IPS-20b (cell line): ENCODE data around the gene IGFBP3.

ENCODE experiments used
- H3K27ac ChIP-seq: one replicate; pipeline ENCODE4 v1.5.1; 2013; ENCODE audit warnings: low read length
- H3K27me3 ChIP-seq: 2 replicates; pipeline ENCODE4 v1.6.1; 2013; ENCODE audit warnings: mild to moderate bottlenecking, low read length, inconsistent platforms; ENCODE audit not compliant: insufficient read depth
- H3K36me3 ChIP-seq: 2 replicates; pipeline ENCODE4 v1.6.1; 2013; ENCODE audit warnings: low read depth, mild to moderate bottlenecking, inconsistent platforms, low read length, moderate library complexity; ENCODE audit not compliant: insufficient read depth
- H3K4me1 ChIP-seq: 2 replicates; pipeline ENCODE4 v1.6.1; 2013; ENCODE audit warnings: mild to moderate bottlenecking, control low read depth, inconsistent platforms, low read length, moderate library complexity; ENCODE audit not compliant: insufficient read depth
- H3K4me3 ChIP-seq: 2 replicates; pipeline ENCODE4 v1.5.1; 2013; ENCODE audit warnings: mild to moderate bottlenecking, low read length, inconsistent platforms
- H3K9ac ChIP-seq: 2 replicates; pipeline ENCODE4 v1.6.1; 2013; ENCODE audit warnings: low read depth, mild to moderate bottlenecking, inconsistent platforms, low read length, moderate library complexity
- H3K9me3 ChIP-seq: 2 replicates; pipeline ENCODE4 v1.6.1; 2013; ENCODE audit warnings: mild to moderate bottlenecking, low read depth, low read length, inconsistent platforms; ENCODE audit not compliant: insufficient read depth

Gene IGFBP3

DNA sequence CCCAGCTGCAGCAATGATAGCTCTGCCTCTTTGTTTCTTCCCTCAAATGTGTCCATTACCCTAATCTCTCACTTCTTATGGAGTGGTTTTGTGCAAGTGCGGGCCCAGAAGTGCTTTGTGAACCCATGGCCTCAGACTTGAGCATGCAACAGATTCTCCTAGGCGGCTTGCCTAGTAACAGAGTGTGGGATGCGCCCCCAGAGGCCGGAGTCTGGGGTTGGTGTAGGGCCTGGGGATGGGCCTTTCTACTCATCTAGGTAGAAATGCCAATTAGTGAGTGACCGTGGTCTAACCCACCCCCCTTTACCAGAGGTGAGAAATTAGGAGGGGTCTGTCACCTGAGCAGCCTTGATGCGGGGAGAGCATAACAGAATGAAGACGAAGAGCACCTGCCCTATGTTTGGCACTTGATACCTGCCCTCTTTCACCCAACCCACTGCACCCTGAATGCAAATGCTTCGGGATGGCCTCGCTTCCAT is 39.8 kb downstream of the IGFBP3 start:
- H3K9me3 ChIP-seq: peaks cover 26% of the 10 kb centered on the region
- H3K4me3 ChIP-seq: no peak overlapping the region
- H3K4me1 ChIP-seq: no peaks in the 10 kb centered on the region; the same call in 1 of the 2 replicates
- no peak overlapping the region for H3K27ac ChIP-seq
- H3K27me3 ChIP-seq: peaks cover 6% of the 10 kb centered on the region
- no peaks in the 10 kb centered on the region for H3K36me3 ChIP-seq
- no peak overlapping the region for H3K9ac ChIP-seq

DNA sequence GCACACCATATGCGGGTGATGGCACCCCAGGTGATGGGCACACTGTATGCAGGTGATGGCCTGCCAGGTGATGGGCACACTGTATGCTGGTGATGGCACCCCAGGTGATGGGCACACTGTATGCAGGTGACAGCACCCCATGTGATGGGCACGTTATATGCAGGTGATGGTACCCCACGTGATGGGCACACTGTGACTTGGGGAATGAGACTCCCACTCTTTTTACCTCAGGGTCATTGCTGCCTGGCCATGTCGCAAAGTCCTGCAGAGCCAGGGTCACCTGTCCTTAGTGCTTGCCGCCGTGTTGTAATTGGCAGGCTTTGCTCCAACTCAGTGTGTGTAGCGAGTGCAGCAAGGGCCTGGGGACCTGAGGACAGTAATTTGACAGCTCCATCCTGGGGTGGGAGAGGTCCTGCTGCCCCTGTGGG is 40.6 kb downstream of the IGFBP3 start:
- H3K27me3 ChIP-seq: peaks cover 4% of the 10 kb centered on the region; the same call in 1 of the 2 replicates
- H3K4me3 ChIP-seq: no peak overlapping the region
- H3K9ac ChIP-seq: no peak overlapping the region
- H3K27ac ChIP-seq: no peak overlapping the region
- no peaks in the 10 kb centered on the region for H3K36me3 ChIP-seq
- H3K9me3 ChIP-seq: peaks cover 26% of the 10 kb centered on the region
- no peaks in the 10 kb centered on the region; the same call in 1 of the 2 replicates for H3K4me1 ChIP-seq

DNA sequence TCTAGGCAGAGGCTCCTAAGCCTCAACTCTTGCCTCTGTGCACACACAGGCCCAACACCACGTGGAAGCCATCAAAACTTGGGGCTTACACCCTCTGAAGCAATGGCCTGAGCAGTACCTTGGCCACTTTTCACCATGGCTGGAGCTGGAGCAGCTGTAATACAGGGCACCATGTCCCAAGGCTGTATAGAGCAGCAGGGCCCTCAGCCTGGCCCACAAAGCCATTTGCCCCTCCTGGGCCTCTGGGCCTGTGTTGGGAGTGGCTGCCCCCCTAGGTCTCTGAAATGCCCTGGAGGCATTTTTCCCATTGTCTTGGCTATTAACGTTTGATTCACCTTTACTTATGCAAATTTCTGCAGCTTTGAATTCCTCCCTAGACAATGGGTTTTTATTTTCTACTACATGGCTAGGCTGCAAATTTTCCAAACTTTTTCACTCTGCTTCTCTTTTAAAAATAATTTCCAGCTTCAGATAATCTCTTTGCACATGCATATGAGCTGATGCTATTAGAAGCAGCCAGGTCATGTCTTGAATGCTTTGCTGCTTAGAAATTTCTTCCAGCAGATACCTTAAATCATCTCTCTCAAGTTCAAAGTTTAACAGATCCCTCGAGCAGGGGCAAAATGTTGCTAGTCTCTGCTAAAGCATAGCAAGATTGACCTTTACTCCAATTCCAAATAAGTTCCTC is 42.5 kb downstream of the IGFBP3 start:
- Histone ChIP-seq H3K4me3 (no peak overlapping the region), H3K27me3 (no peaks in the 10 kb centered on the region), H3K9me3 (peaks cover 26% of the 10 kb centered on the region), H3K4me1 (no peaks in the 10 kb centered on the region; the same call in 1 of the 2 replicates), H3K9ac (no peak overlapping the region), H3K36me3 (no peaks in the 10 kb centered on the region), H3K27ac (no peak overlapping the region)

DNA sequence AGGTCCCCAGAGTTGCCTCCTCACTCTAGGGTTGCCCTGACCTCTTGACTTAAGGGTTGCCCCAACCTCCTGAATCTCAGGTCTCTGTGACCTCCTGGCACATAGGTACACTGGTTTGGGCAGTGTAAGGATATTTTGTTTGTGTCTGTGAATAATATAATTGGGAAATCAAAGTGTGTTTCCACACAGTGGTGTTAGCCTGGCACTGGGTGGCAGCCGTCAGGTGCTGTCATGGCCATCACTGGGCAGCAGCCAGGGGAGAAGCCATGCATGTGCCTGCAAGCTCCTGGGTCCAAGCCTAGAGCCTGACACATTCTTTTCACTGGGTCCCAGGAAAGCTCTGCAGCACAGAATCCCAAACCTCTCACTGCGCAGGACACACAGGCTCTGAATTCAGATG is 44.6 kb downstream of the IGFBP3 start:
- Histone ChIP-seq H3K27ac (no peak overlapping the region), H3K4me3 (no peak overlapping the region), H3K4me1 (no peaks in the 10 kb centered on the region), H3K9me3 (peaks cover 26% of the 10 kb centered on the region), H3K27me3 (no peaks in the 10 kb centered on the region), H3K36me3 (no peaks in the 10 kb centered on the region), H3K9ac (no peak overlapping the region)

DNA sequence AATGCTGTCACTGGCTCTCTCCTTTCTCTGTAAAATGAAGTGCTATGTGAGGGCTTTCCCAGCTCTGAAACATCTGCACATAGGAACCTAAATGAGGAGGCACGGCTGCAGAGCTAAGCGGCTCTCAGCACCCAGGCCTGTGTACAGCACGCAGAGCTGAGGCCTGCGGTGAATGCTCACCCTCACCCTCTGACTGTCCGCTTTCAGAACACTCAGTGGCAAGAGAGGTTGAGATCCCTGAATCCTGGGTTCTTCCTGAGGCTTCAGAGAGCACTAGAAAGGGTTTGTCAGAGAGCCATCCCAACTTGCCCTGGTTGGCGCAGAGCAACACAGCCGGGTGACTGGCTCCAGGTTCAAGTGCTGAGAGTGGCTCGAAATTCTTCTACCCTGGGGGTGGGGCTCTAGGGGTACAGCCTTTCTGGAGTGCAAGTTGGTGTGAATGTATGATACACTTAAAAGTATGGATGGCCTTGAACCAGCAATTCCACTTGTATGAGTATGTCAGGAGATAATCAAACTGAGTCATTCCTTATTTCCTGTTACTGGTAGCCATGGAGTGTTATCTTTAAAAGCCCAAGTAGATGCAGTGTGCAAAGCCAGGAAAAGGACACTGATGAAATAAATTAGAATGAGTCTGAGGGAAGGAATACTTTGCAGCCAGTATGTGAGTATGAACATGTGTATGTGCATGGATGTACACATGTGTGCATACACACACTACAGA is 46.5 kb downstream of the IGFBP3 start:
- Histone ChIP-seq H3K36me3 (no peaks in the 10 kb centered on the region), H3K27ac (no peak overlapping the region), H3K9ac (no peak overlapping the region), H3K27me3 (no peaks in the 10 kb centered on the region), H3K9me3 (peaks cover 26% of the 10 kb centered on the region), H3K4me1 (no peaks in the 10 kb centered on the region), H3K4me3 (no peak overlapping the region)

DNA sequence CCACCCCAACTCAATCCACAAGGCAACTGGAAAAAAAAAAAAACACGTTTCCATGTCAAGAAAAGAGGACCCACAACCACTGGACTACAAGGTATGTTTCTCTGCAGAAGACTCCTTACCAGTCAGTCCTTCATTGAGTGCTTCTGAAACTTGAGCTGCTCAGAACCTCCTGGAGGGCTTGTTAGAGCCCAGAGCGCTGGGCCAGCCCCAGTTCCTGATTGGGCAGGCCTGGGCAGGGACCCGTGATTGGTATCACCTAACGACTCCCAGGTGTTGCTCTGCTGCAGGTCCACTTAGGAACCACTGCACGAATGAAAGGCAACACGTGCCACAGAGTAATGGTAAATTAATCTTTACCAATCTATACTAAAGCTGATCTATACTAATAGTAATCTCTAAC is 47.7 kb downstream of the IGFBP3 start:
- peaks cover 16% of the 10 kb centered on the region for H3K9me3 ChIP-seq
- H3K4me3 ChIP-seq: no peak overlapping the region
- no peaks in the 10 kb centered on the region for H3K27me3 ChIP-seq
- no peaks in the 10 kb centered on the region for H3K36me3 ChIP-seq
- no peak overlapping the region for H3K9ac ChIP-seq
- no peaks in the 10 kb centered on the region for H3K4me1 ChIP-seq
- no peak overlapping the region for H3K27ac ChIP-seq

DNA sequence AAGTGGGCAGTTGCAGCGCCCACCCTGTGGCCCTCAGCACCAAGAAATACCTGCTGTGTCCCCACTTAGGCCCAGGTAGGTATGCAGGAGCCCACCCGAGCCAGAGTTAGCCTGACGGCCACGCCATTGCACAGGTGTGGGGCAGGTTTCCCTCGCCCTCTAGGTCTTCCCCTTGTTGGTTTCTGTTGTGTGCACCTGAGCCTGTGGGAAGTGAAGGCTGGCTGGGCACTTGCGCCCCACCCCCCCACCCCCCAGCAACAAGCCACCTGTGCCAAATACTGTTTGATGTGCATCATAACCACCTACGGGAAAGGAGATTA is 48.1 kb downstream of the IGFBP3 start, which contains the start of gene CCDC201:
Gene CCDC201 (minus strand): TSS at position 48 of the 320 bp plus-strand sequence. CDS start 75 bp downstream, outside the sequence.
- H3K4me1 ChIP-seq: no peaks in the 10 kb centered on the region
- no peak within 1 kb of the TSS for H3K27ac ChIP-seq
- no peak within 1 kb of the TSS for H3K4me3 ChIP-seq
- H3K9ac ChIP-seq: no peak within 1 kb of the TSS
- no peaks in the 10 kb centered on the region for H3K36me3 ChIP-seq
- peaks cover 12% of the 10 kb centered on the region for H3K9me3 ChIP-seq
- H3K27me3 ChIP-seq: no peaks in the 10 kb centered on the region

DNA sequence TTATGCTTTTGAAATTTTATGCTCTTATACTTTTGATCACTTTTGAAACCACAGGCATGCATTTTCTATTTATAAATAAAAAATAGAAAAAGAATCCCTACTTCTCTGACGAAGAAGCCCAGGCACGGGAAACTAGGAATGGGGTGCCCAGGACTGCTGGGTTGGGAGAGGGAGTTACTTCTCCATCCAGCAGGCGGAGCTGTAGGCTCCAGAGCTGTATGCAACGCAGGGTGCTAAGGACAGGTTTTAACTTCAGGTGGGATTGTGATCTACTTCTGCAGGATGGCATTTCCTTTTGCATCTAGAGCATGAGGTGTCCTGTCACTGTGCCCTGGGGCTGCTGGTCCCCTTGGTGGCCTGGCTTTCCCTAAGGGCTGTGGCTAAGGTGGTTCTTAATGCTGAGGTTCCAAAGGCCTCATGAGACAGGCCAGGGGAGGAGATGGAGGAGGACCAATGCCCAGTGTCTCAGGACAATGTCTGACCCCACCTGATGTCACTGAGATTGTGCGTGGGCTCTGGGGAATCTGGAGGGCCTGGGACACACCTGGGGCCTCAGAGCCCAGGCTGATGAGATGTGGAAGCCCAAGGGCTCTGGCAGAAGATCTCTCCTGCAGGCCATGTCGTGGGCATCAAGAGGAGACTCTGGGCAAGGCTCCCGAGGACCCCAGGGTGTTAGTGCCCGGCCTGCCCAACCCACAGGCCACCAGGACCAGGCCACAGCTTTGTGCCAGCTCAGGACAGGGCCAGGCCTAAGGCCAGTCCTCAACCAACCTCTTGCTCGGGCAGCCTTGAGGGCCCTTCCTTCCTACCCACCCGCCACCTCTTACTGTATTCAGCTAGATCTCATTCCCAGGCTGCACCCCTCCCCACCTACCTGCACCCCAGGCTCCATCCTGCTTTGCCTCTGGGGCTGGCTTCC is 48.7 kb downstream of the IGFBP3 start:
- Histone ChIP-seq H3K27ac (no peak overlapping the region), H3K36me3 (no peaks in the 10 kb centered on the region), H3K4me1 (no peaks in the 10 kb centered on the region), H3K4me3 (no peak overlapping the region), H3K9me3 (peaks cover 6% of the 10 kb centered on the region), H3K9ac (no peak overlapping the region), H3K27me3 (no peaks in the 10 kb centered on the region)

DNA sequence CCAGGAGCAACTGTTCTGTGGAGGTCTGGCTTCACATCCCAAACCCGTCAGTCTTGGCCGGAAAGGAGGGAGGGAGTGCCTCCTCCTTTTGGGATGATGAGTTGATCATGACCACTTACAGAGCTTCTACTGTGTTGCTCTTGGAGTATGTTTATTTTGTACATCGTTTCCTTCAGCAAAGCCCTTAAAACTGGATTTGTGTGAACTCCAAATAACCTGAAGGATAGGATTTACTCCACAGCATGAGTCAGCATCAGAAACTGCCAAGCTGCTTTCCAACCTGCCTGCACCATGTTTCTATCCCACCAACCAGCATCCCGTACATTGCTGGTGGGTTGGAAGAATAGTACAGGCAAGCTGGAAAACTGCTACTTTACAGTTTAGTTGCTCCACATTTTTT is 51.6 kb downstream of the IGFBP3 start:
- no peaks in the 10 kb centered on the region for H3K27me3 ChIP-seq
- no peak overlapping the region for H3K27ac ChIP-seq
- H3K9ac ChIP-seq: no peak overlapping the region
- no peaks in the 10 kb centered on the region for H3K36me3 ChIP-seq
- H3K9me3 ChIP-seq: no peaks in the 10 kb centered on the region
- H3K4me3 ChIP-seq: no peak overlapping the region
- no peaks in the 10 kb centered on the region for H3K4me1 ChIP-seq

DNA sequence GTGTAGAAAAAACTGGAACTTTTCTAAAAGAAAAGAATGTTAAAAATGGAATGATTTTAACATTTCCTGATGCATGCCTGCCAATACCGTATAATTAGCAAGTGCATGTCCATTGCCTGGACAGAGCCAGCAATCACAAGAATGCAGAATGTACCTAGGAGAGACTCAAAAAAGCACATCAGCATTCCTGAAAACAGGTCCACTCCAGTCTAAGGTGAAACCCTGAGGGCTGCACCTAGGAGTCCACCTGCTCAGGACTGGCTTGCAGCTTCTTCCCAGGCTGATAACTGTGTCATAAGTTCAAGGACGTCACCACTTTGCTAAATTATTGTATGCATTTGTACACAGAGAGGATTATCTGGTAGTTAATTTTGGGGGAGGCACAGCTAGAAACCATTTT is 53.6 kb downstream of the IGFBP3 start:
- no peak overlapping the region for H3K9ac ChIP-seq
- no peaks in the 10 kb centered on the region for H3K27me3 ChIP-seq
- H3K27ac ChIP-seq: no peak overlapping the region
- no peaks in the 10 kb centered on the region for H3K4me1 ChIP-seq
- no peak overlapping the region for H3K4me3 ChIP-seq
- no peaks in the 10 kb centered on the region for H3K9me3 ChIP-seq
- H3K36me3 ChIP-seq: no peaks in the 10 kb centered on the region

DNA sequence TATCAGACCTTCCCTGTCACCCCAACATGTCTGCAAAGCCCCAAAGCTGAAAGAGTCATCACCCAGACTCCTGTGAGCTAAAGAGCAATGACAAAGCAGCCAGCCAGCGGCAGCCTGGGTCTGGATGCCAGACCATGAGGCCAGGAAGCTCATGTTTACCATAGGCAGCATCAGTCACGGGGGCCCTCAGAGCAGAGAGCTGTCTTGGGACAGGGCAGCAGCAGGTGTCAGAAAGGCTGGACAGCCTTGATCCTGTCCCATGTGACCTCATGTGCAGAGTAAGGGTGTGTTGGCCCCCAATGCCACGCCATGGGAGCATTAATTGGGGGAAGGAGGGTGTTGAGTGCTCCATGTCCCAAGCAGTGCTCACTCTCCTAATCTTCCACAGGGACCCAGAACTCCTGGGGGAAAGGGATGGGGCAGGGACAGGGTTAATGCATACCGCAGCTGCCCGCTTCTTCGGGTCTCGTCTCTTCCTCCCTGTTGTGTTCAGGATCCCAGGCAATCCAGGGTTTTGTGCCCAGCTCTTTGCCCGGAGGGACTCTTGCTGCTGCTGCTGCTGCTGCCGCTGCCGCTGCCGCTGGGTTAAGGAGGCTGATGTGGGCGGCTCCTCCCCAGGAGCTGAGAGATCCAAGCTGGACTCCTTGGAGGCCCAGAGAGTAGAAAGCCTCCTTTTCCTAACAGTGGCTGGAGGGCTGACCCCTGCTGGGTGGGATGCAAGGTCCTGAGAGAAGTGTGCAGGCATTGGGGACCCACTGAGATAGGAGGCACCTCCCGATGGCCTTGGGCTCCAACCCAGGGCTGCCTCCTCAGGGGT is 55.3 kb downstream of the IGFBP3 start:
- Histone ChIP-seq H3K4me1 (no peaks in the 10 kb centered on the region), H3K36me3 (no peaks in the 10 kb centered on the region), H3K9me3 (no peaks in the 10 kb centered on the region), H3K9ac (no peak overlapping the region), H3K27me3 (no peaks in the 10 kb centered on the region), H3K27ac (no peak overlapping the region), H3K4me3 (no peak overlapping the region)
